K562 (cell line): ENCODE measurements around the gene AARSD1. TPM values are rescaled to one million over a fixed set of nuclear protein-coding genes. Genes with fewer than 3 reads are reported as not detected.

ENCODE experiments used
- ARHGAP35 ChIP-seq: fragments of 450-650 bp; IDR thresholded peaks from 2 replicates; pipeline ENCODE4 v1.6.1; 2018; ENCODE audit not compliant: partially characterized antibody
- CREB1 ChIP-seq, 2 experiments: sonication (generic) in 1 of 2; formaldehyde crosslinking in 1 of 2; IDR thresholded peaks; 2 replicates each; pipeline versions ENCODE4 v1.6.1 to v1.8.0; 2012 to 2022; ENCODE audit warnings: inconsistent platforms in 1 of 2, mild to moderate bottlenecking in 1 of 2, missing genetic modification reagents in 1 of 2, moderate library complexity in 1 of 2
- CREM ChIP-seq: IDR thresholded peaks from 2 replicates; pipeline ENCODE4 v1.6.1; 2014; ENCODE audit warnings: antibody characterized with exemption, low read depth
- DACH1 ChIP-seq: fragments of 450-650 bp; IDR thresholded peaks from 2 replicates; pipeline ENCODE4 v1.6.1; 2018; ENCODE audit not compliant: partially characterized antibody
- DNMT1 ChIP-seq: fragments of 450-650 bp; IDR thresholded peaks from 2 replicates; pipeline ENCODE4 v1.6.1; 2016; ENCODE audit warnings: antibody characterized with exemption, mild to moderate bottlenecking
- EP400 ChIP-seq: fragments of 450-650 bp; IDR thresholded peaks from 2 replicates; pipeline ENCODE4 v1.6.1; 2017; ENCODE audit warnings: antibody characterized with exemption, mild to moderate bottlenecking, moderate library complexity
- FOXA3 ChIP-seq, 2 experiments: fragments of 450-650 bp in 1 of 2; sonication (generic) in 1 of 2; formaldehyde crosslinking; IDR thresholded peaks in 1 of 2; conservative IDR thresholded peaks in 1 of 2; 2 replicates each; pipeline versions ENCODE4 v1.4.0 to v1.8.0; 2020 to 2022; ENCODE audit warnings: mild to moderate bottlenecking in 2 of 2, missing genetic modification reagents in 1 of 2
- FOXP4 ChIP-seq: sonication (generic); formaldehyde crosslinking; IDR thresholded peaks from 2 replicates; pipeline ENCODE4 v1.8.0; 2022; ENCODE audit warnings: mild to moderate bottlenecking, missing genetic modification reagents, borderline replicate concordance
- MYNN ChIP-seq, 2 experiments: sonication (generic); formaldehyde crosslinking in 1 of 2; IDR thresholded peaks; 2 replicates each; pipeline versions ENCODE4 v1.5.0 to v1.6.1; 2016 to 2020; ENCODE audit warnings: antibody characterized with exemption in 1 of 2, missing genetic modification reagents in 1 of 2
- NR2C2 ChIP-seq, 2 experiments: fragments of 200-800 bp in 1 of 2; sonication (Bioruptor generic) in 1 of 2; sonication (generic) in 1 of 2; formaldehyde crosslinking in 1 of 2; IDR thresholded peaks; 2 replicates each; pipeline versions ENCODE4 v1.6.1 to v1.8.0; 2016 to 2022; ENCODE audit warnings: mild to moderate bottlenecking in 1 of 2, missing compliant biosample characterization in 1 of 2, missing genetic modification characterization in 1 of 2, missing genetic modification reagents in 1 of 2
- POU5F1 ChIP-seq: fragments of 150-350 bp; IDR thresholded peaks from 2 replicates; pipeline ENCODE4 v1.6.1; 2014; ENCODE audit warnings: borderline replicate concordance, low read length, low read depth, mild to moderate bottlenecking; ENCODE audit not compliant: partially characterized antibody
- RBFOX2 ChIP-seq: fragments of 200-400 bp; formaldehyde crosslinking; IDR thresholded peaks from 2 replicates; pipeline ENCODE4 v1.6.1; 2017; ENCODE audit warnings: low read depth, mild to moderate bottlenecking, low read length, moderate library complexity
- RBM34 ChIP-seq: fragments of 200-400 bp; formaldehyde crosslinking; IDR thresholded peaks from 2 replicates; pipeline ENCODE4 v1.6.1; 2018; ENCODE audit warnings: low read length, borderline replicate concordance; ENCODE audit not compliant: insufficient read depth
- ZKSCAN3 ChIP-seq: fragments of 250-450 bp; sonication (Bioruptor Pico); IDR thresholded peaks from 2 replicates; pipeline ENCODE4 v1.4.0; 2020
- ZNF146 ChIP-seq: IDR thresholded peaks from one replicate; pipeline ENCODE4 v1.6.1; 2018; ENCODE audit warnings: missing compliant biosample characterization; ENCODE audit not compliant: unreplicated experiment
- ZNF197 ChIP-seq: fragments of 200-800 bp; sonication (Bioruptor generic); IDR thresholded peaks from 2 replicates; pipeline ENCODE4 v1.6.1; 2016; ENCODE audit warnings: low read depth, missing genetic modification characterization, missing compliant biosample characterization
- polyA plus RNA-seq, 8 experiments: library from polyadenylated mRNA; depleted of rRNA in 4 of 8; stranded (reverse) in 5 of 8; unstranded in 3 of 8; fragments of >200 nt; fragmentation: Nextera tagmentation in 2 of 8; fragmentation: Illumina TruSeq in 1 of 8; extraction: Ambion mirVana in 2 of 8; extraction: Trizol in 1 of 8; gene quantifications; 2 replicates each; pipeline versions ENCODE4 v1.2.1 to v1.2.3, GENCODE V29; 2011 to 2014; ENCODE audit warnings: inconsistent platforms in 1 of 8, missing spikeins in 1 of 8
- total RNA-seq, 7 experiments: library from RNA; depleted of rRNA in 6 of 7; stranded (reverse); fragments of >200 nt in 6 of 7; fragmentation: Illumina TruSeq in 2 of 7; extraction: Trizol in 2 of 7; gene quantifications; 2 replicates each; pipeline versions ENCODE4 v1.2.1 to v1.2.3, GENCODE V29; 2011 to 2021; ENCODE audit warnings: low replicate concordance in 1 of 7
- TF ChIP-seq, protein P1 (sequence below): fragments of 450-650 bp; formaldehyde crosslinking; IDR thresholded peaks from 2 replicates; pipeline ENCODE4 v1.4.0; 2022; ENCODE audit warnings: missing genetic modification characterization
- TF ChIP-seq, protein P2 (sequence below): fragments of 450-650 bp; IDR thresholded peaks from 2 replicates; pipeline ENCODE4 v1.6.1; 2016; ENCODE audit warnings: borderline replicate concordance
- TF ChIP-seq, protein P3 (sequence below): fragments of 200-800 bp; sonication (Bioruptor generic); IDR thresholded peaks from 2 replicates; pipeline ENCODE4 v1.6.1; 2017; ENCODE audit warnings: missing genetic modification characterization, missing compliant biosample characterization

Gene AARSD1
- total and polyA plus RNA-seq, 9 of the 15 experiments (the other 6 are each of a cell fraction or from before 2014, with no cell fraction given), result 51.7 to 98.5 (median 68.6) TPM

- TF ChIP-seq, protein P1, sequence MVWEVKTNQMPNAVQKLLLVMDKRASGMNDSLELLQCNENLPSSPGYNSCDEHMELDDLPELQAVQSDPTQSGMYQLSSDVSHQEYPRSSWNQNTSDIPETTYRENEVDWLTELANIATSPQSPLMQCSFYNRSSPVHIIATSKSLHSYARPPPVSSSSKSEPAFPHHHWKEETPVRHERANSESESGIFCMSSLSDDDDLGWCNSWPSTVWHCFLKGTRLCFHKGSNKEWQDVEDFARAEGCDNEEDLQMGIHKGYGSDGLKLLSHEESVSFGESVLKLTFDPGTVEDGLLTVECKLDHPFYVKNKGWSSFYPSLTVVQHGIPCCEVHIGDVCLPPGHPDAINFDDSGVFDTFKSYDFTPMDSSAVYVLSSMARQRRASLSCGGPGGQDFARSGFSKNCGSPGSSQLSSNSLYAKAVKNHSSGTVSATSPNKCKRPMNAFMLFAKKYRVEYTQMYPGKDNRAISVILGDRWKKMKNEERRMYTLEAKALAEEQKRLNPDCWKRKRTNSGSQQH, result 0 out of 2 replicates have a peak, but pooled peaks have one; percentile 20
- TF ChIP-seq ZNF197 (0 out of 2 replicates have a peak, but pooled peaks have one; percentile 56), FOXA3 (CRISPR knock-in tag; conservative IDR thresholded peaks at IDR 0.05 in 1 of 2, IDR thresholded peaks at IDR 0.05 in 1 of 2) (no peak), ARHGAP35 (no peak), EP400 (peak; percentile 94), DACH1 (no peak), RBFOX2 (peak; percentile 87), CREM (peak; percentile 97), FOXP4 (CRISPR knock-in tag) (no peak), POU5F1 (peak; percentile 83), ZKSCAN3 (CRISPR knock-in tag) (no peak), RBM34 (no peak), MYNN (IDR thresholded peaks at IDR 0.05) (peak; percentile 17; the same call in 1 of the 2 replicates), MYNN (CRISPR knock-in tag; IDR thresholded peaks at IDR 0.05) (no peak), CREB1 (IDR thresholded peaks at IDR 0.05) (peak; percentile 94), CREB1 (CRISPR knock-in tag; IDR thresholded peaks at IDR 0.05) (peak; percentile 85), NR2C2 (CRISPR knock-in tag; IDR thresholded peaks at IDR 0.05) (no peak), NR2C2 (tag; IDR thresholded peaks at IDR 0.05) (peak; percentile 46; the same call in 1 of the 2 replicates), DNMT1 (no peak), ZNF146 (CRISPR knock-in tag) (no peak)
- TF ChIP-seq, protein P2, sequence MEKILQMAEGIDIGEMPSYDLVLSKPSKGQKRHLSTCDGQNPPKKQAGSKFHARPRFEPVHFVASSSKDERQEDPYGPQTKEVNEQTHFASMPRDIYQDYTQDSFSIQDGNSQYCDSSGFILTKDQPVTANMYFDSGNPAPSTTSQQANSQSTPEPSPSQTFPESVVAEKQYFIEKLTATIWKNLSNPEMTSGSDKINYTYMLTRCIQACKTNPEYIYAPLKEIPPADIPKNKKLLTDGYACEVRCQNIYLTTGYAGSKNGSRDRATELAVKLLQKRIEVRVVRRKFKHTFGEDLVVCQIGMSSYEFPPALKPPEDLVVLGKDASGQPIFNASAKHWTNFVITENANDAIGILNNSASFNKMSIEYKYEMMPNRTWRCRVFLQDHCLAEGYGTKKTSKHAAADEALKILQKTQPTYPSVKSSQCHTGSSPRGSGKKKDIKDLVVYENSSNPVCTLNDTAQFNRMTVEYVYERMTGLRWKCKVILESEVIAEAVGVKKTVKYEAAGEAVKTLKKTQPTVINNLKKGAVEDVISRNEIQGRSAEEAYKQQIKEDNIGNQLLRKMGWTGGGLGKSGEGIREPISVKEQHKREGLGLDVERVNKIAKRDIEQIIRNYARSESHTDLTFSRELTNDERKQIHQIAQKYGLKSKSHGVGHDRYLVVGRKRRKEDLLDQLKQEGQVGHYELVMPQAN, result peak; percentile 96
- TF ChIP-seq, protein P3, sequence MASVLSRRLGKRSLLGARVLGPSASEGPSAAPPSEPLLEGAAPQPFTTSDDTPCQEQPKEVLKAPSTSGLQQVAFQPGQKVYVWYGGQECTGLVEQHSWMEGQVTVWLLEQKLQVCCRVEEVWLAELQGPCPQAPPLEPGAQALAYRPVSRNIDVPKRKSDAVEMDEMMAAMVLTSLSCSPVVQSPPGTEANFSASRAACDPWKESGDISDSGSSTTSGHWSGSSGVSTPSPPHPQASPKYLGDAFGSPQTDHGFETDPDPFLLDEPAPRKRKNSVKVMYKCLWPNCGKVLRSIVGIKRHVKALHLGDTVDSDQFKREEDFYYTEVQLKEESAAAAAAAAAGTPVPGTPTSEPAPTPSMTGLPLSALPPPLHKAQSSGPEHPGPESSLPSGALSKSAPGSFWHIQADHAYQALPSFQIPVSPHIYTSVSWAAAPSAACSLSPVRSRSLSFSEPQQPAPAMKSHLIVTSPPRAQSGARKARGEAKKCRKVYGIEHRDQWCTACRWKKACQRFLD (CRISPR knock-in tag), result 0 out of 2 replicates have a peak, but pooled peaks have one; percentile 26
Observed at GRCh38 chr17:42964161-42964932, at the start of gene AARSD1 (continued).
